NCI-H226 (cell line): ENCODE data around the gene ARSK.
"Not testable (repeated sequence)": the region's sequence is repeated elsewhere in the genome, so short reads cannot be mapped to it uniquely, and the experiment has no call there.

Source experiments
- DNase-seq: peaks from one replicate; pipeline ENCODE4 v3.0.0-alpha.2; 2015

The ARSK gene

DNA sequence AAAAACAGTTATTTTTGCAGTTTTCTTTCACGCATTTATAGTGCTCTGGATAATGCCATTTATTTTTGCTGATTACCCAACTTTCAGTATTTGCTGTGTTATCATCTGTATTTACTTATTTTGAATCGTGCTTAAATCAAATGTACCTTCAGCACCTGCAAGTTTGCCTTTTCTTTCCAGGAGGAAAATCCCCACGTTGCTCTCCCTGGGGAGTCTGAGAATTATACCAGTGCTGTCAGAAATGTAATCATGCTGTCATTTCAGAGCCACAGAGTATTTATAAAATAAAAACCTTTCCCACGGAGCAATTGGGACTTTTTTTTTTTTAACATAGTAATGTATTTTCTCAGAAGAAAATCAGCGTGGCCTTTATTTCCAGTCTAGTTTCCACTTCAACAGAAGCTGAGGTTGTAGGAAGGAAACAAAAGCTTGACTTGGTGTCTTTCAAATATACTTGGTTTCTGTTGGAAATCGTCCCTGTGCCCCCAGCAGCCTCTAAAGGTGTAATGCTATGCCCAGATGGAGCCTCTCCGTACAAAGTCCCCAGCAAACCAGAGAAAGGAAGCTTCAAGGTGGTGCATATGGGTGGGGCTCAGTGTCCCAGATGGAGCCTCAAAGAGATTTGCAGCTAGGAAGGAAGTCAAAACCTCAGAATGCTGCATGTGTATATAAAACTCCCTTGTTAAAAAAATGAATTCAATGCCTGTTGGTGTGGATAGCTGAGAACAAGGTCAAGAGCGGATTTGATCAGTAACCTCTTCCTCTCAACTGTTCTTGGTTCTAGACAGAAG is 67.1 kb downstream of the ARSK start:
- no peak for DNase-seq

DNA sequence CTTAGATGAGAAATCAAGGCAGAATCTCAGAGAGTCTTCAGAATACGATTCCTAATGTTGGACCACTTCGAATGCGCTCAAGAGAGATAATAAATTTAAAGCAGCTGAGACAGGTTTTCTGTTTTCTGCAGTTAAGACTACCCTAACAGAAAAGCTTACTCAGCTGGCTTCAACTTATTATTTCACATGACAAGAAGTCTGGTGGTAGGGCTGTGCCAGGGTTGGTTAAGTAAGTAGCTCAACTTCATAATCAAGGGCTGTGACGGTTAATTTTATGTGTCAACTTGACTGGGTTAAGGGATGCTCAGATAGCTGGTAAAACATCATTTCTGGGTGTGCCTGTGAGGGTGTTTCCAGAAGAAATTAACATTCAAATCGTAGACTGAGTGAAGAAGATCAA is 68.8 kb downstream of the ARSK start:
- no peak for DNase-seq

DNA sequence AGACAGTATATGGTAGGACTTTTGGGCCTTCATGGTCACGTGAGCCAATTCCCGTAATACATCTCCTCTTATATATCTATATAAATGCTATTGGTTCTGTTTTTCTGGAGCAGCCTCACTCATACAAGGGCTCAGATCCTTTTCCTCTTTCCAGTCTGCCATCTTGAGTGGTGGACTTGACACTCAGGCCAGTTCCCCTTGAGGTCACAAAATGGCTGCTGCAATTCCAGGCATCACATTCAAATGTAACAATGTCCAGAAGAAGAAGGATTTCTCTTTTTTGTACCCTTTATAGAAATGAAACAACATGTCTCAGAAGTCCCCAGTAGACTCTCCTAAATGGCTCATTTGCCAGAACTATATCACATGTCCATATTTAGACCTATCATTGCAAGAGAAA is 69.5 kb downstream of the ARSK start:
- no peak for DNase-seq

DNA sequence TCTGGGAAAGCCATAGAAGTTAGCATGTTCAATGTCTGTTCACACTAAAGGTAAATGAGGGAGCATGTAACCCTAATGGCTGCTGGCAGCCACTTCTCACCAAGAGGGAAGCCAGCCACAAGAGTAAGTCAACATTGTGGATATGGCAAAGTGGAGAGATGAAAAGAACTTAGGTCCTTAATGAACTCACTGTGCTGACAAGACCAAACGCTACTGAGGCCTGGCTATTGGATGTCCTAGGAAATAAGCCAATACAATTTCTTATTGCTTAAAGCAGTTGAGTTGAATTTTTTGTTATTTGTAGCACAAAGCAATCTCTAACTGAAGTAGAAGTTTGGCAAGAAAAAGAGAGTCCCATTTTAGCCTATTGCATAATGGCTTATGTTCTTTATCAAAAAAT is 71.8 kb downstream of the ARSK start:
- no peak for DNase-seq

DNA sequence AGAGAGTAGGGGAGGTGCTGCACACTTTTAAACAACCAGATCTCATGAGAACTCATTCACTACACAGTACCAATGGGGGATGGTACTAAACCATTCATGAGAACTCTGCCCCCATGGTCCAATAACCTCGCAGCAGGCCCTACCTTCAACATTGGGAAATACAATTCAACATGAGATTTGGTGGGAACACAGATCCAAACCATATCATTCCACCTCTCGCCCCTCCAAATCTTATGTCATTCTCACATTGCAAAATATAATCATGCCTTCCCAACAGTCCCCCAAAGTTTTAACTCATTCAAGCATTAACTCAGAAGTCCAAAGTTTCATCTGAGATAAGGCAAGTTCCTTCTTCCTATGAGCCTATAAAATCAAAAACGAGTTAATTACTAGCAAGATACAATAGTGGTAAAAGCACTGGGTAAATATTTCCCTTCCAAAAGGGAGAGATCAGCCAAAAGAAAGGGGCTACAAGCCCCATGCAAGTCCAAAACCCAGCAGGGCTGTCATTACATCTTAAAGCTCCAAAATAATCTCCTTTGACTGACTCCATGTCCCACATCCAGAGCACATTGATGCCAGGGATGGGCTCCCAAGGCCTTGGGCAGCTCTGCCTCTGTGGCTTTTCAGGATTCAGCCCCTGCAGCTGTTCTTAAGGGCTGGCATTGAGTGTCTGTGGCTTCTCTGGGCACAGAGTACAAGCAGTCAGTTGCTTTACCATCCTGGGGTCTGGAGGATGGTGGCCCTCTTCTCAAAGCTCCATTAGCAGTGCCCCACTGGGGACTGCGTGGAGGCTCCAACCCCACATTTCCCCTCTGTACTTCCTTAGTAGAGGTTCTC is 73.3 kb downstream of the ARSK start:
- DNase-seq, result no peak

DNA sequence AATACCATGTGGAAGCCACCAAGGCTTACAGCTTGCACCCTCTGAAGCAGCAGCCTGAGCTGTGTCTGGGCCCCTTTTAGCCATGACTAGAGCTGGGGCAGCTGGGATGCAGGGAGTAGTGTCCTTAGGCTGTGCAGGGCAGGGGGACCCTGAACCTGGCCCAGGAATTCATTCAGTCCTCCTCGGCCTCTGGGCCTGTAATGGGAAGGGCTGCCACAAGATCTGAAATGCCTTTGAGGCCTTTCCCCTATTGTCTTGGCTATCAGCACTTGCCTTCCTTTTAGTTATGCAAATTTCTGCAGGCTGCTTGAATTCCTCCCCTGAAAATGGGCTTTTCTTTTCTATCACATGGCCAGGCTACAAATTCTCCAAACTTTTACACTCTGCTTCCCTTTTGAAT is 74.0 kb downstream of the ARSK start:
- no peak for DNase-seq

DNA sequence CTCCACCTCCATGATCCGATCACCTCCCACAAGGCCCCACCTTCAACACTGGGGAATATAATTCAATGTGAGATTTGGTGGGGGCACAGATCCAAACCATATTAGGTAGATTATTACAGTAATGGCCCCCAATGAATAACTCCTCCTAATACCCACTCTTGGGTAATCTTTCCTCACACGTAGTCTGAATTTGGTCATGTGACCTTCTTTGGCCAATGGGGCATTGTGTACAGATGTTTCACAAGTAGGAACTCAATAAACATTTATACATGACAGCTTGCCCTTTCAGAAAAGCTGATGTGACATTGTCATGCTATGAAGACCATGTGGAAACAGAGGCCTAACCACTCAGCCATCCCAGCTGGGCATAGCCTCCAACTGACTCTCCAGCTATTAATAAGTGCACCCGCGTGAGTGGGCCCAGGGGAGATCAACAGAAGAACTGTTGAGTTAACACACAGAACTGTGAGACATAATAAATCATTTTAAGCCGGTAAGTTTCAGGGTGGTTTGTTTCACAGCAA is 75.6 kb downstream of the ARSK start:
- DNase-seq, result no peak

DNA sequence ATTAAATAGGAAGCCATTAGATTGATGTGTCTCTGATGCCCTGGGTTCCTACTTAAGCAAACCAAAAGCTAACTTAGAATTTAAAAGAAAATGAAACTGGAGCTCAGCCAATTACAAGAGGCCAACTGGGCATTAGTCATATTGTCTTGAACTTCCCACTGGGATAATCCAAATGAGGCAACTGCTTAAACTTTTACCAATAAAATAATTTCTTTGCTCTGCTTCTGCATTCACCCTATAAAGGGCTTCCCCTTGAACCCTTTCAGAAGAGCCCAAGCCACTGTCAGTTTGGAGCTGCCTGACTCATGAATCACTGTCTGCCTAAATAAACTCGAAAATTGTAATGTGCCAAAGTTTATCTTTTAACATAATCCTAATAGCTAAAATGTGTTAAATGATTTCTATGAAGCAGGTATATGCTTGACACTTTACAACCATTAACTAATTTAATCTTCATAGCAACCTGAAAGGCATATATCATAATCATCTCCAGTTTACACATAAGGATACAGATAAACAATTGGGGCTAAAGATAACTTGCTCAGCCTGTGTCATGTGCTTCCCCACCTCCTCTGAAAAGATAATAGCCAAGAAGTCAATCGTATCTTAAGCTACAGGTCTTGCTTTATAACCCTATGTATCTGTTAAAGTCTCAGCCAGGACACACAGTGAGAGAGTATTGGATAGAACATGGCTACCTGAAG is 76.5 kb downstream of the ARSK start:
- DNase-seq, result peak; percentile 66

DNA sequence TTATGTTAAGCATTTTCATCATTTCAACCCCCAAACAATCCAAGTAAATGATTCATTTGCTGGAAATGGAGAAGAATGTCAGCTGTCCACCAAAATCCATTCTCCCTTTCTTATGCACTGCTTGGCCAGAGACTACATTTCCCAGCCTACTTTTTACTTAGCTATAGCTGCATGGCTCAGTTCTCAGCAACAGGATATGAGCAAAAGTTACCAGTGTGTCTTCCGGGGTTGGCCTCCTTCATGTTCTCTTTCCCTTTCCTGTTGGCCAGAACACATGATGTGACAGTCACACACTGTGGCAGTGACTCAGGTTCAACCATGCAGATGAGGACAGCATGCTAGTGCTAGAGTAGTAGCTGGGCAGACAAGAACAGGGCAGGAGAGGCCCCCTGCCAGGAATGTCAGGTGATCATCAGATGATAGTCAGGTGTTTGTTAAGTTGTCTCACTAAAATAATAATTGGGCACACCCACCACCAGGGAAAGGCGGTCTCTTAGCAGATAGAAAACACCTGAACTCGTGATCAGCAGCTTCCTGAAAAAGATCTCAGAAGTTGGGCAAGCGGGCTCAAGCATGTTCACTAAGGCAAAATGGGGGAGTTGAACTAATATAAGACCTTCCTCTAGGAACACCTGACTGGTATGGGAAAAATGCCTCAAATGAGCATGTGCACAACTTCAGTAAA is 77.2 kb downstream of the ARSK start:
- peak; percentile 52 for DNase-seq

DNA sequence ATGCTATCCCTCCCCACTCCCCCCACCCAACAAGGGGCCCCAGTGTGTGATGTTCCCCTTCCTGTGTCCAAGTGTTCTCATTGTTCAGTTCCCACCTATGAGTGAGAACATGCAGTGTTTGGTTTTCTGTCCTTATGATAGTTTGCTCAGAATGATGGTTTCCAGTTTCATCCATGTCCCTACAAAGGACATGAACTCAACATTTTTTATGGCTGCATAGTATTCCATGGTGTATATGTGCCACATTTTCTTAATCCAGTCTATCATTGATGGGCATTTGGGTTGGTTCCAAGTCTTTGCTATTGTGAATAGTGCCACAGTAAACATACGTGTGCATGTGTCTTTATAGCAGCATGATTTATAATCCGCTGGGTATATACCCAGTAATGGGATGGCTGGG is 78.0 kb downstream of the ARSK start:
- not testable (repeated sequence) for DNase-seq

DNA sequence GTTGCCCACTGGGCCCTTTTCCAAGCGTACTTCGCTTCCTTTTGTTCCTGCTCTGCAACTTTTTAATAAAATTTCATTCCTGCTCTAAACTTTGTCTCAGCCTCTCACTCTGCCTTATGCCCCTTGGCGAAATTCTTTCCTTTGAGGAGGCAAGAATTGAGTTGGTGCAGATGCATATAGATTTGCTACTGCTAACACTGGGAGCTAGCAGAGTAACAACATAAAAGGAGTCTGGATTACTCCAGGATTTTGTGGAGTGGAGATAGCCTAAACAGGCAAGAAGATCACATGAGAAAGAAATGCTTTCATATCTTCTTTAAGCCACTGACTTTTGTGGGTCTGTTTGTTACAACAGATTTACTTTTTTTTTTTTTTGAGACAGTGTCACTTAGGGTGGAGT is 78.8 kb downstream of the ARSK start:
- DNase-seq, result no peak

DNA sequence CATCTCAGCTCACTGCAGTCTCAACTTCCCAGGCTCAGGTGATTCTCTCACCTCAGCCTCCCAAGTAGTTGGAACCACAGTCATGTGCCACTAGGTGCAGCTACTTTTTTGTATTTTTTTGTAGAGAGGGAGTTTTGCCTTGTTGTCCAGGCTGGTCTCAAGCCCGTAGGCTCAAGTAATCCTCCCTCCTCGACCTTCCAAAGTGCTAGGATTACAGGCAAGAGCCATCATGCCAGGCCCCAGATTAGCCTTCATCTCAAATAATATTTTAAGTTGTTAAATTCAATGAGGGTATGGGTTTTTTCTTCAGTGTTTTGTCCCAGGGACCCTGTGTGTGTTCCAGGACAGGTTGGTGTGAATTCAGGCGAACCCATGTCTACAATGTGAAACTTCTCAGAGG is 79.2 kb downstream of the ARSK start:
- DNase-seq, result no peak

DNA sequence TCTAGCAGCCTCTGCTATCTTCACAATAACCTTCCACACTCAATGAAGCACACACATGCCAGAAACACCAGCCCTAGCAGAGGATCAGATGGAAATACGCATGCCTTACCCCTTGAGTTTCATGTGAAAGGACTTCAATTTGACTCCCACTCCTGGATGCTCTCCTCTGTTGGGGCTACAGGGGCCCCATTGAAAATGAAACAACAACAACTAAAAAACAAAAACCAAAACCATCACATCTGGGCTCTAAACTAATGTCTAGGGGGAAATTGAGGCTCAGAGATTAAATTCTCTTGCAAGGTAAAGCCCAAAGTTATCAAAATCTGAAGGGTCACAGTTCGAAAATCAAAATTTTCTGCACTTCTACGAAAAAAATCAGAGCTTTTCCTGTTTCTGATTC is 83.7 kb downstream of the ARSK start:
- no peak for DNase-seq

DNA sequence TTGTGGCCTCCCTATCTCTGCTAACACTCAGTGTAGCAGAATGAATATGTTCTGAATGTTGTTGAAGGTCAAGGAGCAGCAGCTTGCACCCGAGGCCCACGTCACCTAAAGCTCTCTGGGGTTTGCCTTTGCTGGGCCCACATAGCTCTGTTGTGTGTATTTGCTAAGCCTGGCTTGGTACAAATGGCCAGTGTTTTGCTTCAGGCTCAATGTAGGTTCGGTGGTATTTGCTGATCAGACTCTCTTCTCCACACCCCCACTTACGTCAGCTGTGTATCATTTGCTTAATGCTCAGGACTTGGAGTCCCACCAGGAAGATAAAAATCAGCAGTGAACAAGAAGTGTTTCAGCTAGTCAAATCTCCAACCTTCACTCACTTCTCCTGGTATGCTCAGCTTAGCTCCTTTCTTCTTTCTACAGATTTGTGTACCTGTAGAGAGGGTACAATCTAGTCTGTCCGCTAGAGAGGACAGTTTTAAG is 86.9 kb downstream of the ARSK start:
- no peak for DNase-seq

DNA sequence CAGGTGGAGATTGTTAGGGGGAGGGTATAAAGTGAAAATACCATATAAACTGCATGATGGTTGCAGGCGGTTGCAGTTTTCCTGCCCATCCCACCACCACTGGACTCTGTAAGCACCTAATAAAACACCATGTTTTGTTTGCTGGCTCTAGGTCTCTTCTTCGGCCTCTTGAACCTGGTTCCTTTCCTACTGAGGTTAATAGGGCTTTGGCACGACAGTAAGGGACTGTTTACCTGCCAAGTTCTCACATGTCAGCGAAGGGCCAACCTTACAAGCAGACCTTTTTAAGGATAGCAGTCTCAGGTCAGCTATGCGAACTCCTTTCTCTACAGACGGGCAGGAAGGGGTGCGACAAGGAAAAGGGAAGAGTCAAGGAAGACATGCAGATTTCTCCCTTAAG is 88.3 kb downstream of the ARSK start:
- no peak for DNase-seq

DNA sequence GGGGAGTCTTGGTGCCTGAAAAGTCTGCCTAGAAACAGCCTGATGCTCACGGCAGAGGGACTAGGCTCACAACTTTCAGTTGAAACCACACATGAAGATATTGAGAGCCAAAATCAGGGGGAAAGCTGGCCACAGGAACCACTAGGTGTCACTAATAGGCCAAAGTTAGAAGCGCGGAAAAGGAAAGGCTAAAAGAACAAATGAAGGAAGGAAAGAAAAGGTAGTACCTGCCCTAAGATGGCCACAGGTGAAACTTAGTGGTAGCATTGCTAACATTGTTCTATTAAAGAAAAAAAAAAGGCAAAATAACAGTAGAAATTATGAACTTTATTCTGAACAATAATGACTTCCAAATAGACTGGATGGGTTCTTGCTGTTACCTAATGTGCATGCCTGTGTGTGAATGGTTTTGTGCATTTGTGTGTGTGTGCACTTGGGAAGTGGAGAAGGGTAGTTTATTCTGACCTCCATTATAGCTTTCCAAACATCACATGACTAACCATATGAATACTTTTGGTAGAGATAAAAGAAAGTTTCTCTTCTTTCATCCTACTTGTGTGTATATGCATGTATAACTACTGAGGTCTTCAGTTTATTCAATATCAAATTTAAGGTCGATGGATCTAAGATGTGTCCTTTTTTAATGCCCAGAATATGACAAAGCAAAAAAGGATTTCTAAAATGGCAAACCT is 89.6 kb downstream of the ARSK start:
- peak; percentile 24 for DNase-seq

DNA sequence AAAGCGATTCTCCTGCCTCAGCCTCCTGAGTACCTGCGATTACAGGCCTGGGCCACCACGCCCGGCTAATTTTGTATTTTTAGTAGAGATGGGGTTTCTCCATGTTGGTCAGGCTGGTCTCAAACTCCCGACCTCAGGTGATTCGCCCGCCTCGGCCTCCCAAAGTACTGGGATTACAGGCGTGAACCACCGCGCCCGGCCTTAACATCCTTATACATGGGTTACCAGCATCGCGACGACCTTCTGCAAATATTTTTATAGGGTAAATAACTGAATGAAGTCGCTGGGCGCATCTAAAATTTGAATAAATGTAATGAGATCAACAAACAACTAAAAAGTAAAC is 91.3 kb downstream of the ARSK start:
- not testable (repeated sequence) for DNase-seq

DNA sequence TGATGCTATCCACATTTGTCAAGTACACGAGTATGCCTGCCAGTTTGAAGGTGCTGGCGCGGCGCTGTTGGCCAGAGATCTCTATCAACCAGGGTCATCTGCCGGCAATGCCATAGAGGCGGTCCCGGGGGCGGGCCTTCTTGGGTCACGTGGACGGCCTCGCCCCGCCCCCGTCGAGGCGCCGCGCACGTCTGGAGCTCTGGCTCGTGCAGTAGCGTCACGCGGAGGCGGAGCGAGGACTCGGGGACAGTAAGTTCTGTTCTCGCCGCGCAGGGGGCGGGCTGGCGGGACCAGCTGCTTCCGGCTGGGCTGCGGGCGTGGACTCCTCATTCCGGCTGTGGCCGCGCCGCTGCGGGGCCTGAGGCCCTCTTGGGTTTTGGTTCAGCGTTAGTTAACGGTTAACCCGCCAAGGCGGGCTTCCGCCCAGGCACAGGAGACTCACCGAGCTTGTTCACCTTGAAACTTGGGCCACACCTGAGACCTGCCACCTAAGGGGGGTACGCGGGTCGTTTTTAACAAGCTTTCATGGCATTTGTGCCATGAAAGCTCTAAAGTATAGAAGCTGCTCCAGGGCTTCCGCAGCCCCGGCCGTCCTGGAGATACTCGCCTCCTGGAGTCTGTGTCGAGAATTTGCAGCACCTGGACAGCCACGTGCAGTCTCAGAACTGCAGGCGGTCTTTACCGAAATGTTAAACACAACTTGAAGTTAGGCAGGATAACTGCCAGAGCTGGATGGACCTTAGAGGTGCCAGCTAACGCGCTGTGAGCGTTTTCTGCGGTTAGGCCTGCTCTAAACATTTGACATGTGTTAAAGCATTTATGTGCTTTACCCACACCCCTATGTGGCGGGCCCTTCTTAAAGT is 91.9 kb downstream of the ARSK start, which contains the start of gene RFESD:
RFESD (plus strand) TSS at position 209 of the 863 bp plus-strand sequence. CDS start 5,495 bp downstream, outside the sequence.
- DNase-seq, result peak; percentile 88

DNA sequence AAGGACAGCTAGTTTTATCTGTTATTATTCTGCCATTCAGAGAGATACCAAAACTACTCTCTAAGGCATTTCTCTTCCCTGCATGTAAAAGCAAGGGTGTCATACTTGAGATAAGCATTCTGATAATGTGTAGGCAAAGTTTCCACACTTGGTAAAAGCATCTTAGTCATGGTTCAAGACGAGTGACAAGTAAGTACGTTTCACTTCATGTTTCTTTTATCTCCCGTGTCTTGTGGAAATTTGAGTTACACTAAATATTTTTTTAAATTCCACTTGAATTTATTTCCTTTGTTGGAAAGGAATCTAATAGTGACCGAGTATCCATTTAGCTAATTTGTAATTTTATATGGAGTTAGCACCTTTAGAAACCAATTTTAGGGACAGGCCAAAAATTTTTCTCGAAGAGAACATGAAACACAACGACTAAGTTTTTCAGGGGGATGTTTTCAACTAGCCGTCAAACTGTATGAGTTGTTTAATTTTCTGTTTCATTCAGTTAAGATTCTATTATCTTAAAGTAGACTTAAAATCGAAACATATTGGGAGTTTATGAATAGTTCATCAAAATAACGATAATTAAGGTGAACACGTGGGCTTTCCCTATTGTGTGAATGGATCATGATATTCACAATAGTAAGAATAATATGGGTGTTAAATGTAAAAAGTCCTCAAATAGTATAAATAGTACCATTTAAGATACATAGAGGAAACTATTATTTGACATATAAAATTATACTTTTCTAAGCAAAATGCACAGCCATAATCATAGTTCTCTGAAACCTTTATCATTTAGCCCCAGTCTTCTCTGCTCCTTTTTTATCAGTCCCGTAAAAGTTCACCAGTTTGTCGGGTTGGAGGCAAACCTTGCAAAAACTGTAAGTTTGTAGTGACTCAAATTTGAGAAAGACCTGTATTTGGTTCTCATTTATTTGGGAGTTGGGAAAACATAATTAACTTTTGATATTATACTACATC is 93.3 kb downstream of the ARSK start:
- peak; percentile 8 for DNase-seq

DNA sequence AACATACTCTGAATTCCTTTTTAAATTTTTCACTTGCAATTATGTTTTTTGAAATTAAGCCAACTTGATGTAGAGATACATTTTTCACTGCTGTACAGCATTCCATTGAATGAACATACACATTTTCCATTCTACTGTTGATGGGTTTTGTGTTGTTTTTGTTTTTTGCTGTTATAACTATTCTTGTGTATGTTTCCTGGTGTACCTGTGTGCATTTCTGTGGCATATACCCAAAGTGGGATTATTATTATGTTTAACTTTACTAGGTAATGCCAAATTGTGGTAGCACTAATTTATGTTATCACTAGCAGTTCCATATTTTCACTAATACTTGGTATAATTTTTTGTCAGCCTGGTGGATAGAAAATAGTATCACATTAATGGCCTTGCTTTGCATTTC is 94.4 kb downstream of the ARSK start:
- DNase-seq, result no peak
